A549 (cell line): ENCODE results near the gene GRIA3. TPM values are rescaled to one million over a fixed set of nuclear protein-coding genes. Genes with fewer than 3 reads are reported as not detected.

Experiments
- ATAC-seq, 2 experiments: fragments of 200-7000 bp in 1 of 2; fragments of >200 bp in 1 of 2; cut with Nextera tagmentation in 1 of 2; cut with Tn5 transposase in 1 of 2; 3 replicates each; pipeline versions ENCODE4 v1.8.0 to v1.9.1; 2018 to 2020; ENCODE audit warnings: mild to moderate bottlenecking in 1 of 2, moderate library complexity in 1 of 2
- CTCF ChIA-PET: fragments of 300-600 bp; sonication (Branson Sonifier 250); formaldehyde crosslinking; extraction: SDS; loops from one replicate; lab custom pipeline; 2021; ENCODE audit warnings: antibody characterized with exemption, inconsistent platforms; lab: Yijun Ruan, JAX
- POLR2A ChIA-PET: fragments of 350-600 bp; formaldehyde crosslinking; extraction: SDS; loops from one replicate; lab custom pipeline; 2021; ENCODE audit warnings: antibody characterized with exemption, inconsistent platforms; lab: Yijun Ruan, JAX
- DNase-seq, 2 experiments: peaks; one replicate each; pipeline versions ENCODE4 v3.0.0 to v3.0.0-alpha.2; 2011 to 2016; ENCODE audit warnings: low read depth in 1 of 2, low spot score in 1 of 2
- FAIRE-seq: peaks from 2 replicates; lab custom pipeline; 2011; peaks lifted over from hg19 to GRCh38; lab: Jason Lieb, UNC
- H3K27ac ChIP-seq, 2 experiments: fragments of >200 bp; sonication (Bioruptor Twin); formaldehyde crosslinking; 3 replicates each; pipeline ENCODE4 v1.5.1; 2016 to 2017
- H3K4me1 ChIP-seq: fragments of >200 bp; sonication (Bioruptor Twin); formaldehyde crosslinking; 3 replicates; pipeline ENCODE4 v1.6.1; 2016
- H3K4me2 ChIP-seq: fragments of >200 bp; sonication (Bioruptor Twin); formaldehyde crosslinking; 3 replicates; pipeline ENCODE4 v1.6.1; 2016
- H3K4me3 ChIP-seq: fragments of >200 bp; sonication (Bioruptor Twin); formaldehyde crosslinking; 3 replicates; pipeline ENCODE4 v1.5.1; 2016
- H3K9me3 ChIP-seq: fragments of >200 bp; sonication (Bioruptor Twin); formaldehyde crosslinking; 3 replicates; pipeline ENCODE4 v1.6.1; 2016
- CEBPB ChIP-seq, 2 experiments: fragments of >200 bp in 1 of 2; sonication (Bioruptor Twin) in 1 of 2; formaldehyde crosslinking in 1 of 2; IDR thresholded peaks; 2 replicates each; pipeline ENCODE4 v1.6.1; 2012 to 2016
- EHF ChIP-seq: fragments of 250-450 bp; sonication (Bioruptor Pico); IDR thresholded peaks from 2 replicates; pipeline ENCODE4 v1.5.0; 2020; ENCODE audit warnings: mild to moderate bottlenecking
- EHMT2 ChIP-seq: fragments of 200-600 bp; sonication (generic); IDR thresholded peaks from 2 replicates; pipeline ENCODE4 v1.6.1; 2016; ENCODE audit warnings: antibody characterized with exemption, low read depth, mild to moderate bottlenecking, moderate library complexity
- ELK1 ChIP-seq: fragments of 150-350 bp; IDR thresholded peaks from 2 replicates; pipeline ENCODE4 v1.6.1; 2014; ENCODE audit warnings: low read depth, mild to moderate bottlenecking, low read length
- EP300 ChIP-seq, 2 experiments: fragments of >200 bp; sonication (Bioruptor Twin); formaldehyde crosslinking; IDR thresholded peaks; 2 replicates in 1 of 2; 3 replicates in 1 of 2; pipeline ENCODE4 v1.6.1; 2016 to 2017
- FOXS1 ChIP-seq: fragments of 250-450 bp; sonication (Bioruptor Pico); IDR thresholded peaks from 2 replicates; pipeline ENCODE4 v1.5.0; 2020; ENCODE audit warnings: mild to moderate bottlenecking, moderate library complexity
- GATA3 ChIP-seq: IDR thresholded peaks from 2 replicates; pipeline ENCODE4 v1.6.1; 2012; ENCODE audit warnings: borderline replicate concordance
- HES2 ChIP-seq: fragments of >200 bp; sonication (Bioruptor Twin); formaldehyde crosslinking; IDR thresholded peaks from 2 replicates; pipeline ENCODE4 v1.6.1; 2016
- HMGXB4 ChIP-seq: fragments of 250-450 bp; sonication (Bioruptor Pico); IDR thresholded peaks from 2 replicates; pipeline ENCODE4 v1.5.0; 2021; ENCODE audit warnings: mild to moderate bottlenecking, moderate library complexity, borderline replicate concordance
- KDM1A ChIP-seq: fragments of 200-600 bp; sonication (generic); IDR thresholded peaks from 2 replicates; pipeline ENCODE4 v1.6.1; 2016; ENCODE audit warnings: low read depth, mild to moderate bottlenecking
- KDM5A ChIP-seq: fragments of 200-600 bp; sonication (generic); IDR thresholded peaks from 2 replicates; pipeline ENCODE4 v1.6.1; 2016; ENCODE audit warnings: antibody characterized with exemption, mild to moderate bottlenecking
- MAZ ChIP-seq: fragments of 150-350 bp; IDR thresholded peaks from 2 replicates; pipeline ENCODE4 v1.6.1; 2014; ENCODE audit warnings: antibody characterized with exemption, low read depth, low read length, borderline replicate concordance
- NFE2L2 ChIP-seq: fragments of 150-350 bp; conservative IDR thresholded peaks from 2 replicates; pipeline ENCODE4 v1.6.1; 2014; ENCODE audit warnings: low read length
- NR3C1 ChIP-seq: fragments of >200 bp; sonication (Bioruptor Twin); formaldehyde crosslinking; IDR thresholded peaks from 3 replicates; pipeline ENCODE4 v1.6.1; 2017
- RAD21 ChIP-seq, 2 experiments: fragments of >200 bp in 1 of 2; sonication (Bioruptor Twin) in 1 of 2; formaldehyde crosslinking in 1 of 2; IDR thresholded peaks in 1 of 2; conservative IDR thresholded peaks in 1 of 2; 2 replicates in 1 of 2; 3 replicates in 1 of 2; pipeline ENCODE4 v1.6.1; 2012 to 2018; ENCODE audit warnings: inconsistent platforms in 1 of 2
- SMC3 ChIP-seq: fragments of >200 bp; sonication (Bioruptor Twin); formaldehyde crosslinking; IDR thresholded peaks from 3 replicates; pipeline ENCODE4 v1.6.1; 2018; ENCODE audit warnings: inconsistent platforms
- SREBF2 ChIP-seq: fragments of 450-650 bp; IDR thresholded peaks from 2 replicates; pipeline ENCODE4 v1.6.1; 2014; ENCODE audit warnings: mild to moderate bottlenecking, moderate library complexity
- ZC3H11A ChIP-seq: fragments of 450-650 bp; IDR thresholded peaks from 2 replicates; pipeline ENCODE4 v1.6.1; 2014; ENCODE audit warnings: antibody characterized with exemption, mild to moderate bottlenecking
- ZFP36 ChIP-seq: fragments of 450-650 bp; IDR thresholded peaks from 2 replicates; pipeline ENCODE4 v1.6.1; 2014; ENCODE audit warnings: borderline replicate concordance; ENCODE audit not compliant: partially characterized antibody
- WGBS: methylation state at CpG from one replicate; pipeline ENCODE4 v1.1.6; 2017; ENCODE audit errors: missing lambda C conversion rate; 5-methylcytosine and 5-hydroxymethylcytosine counted together
- polyA plus RNA-seq, 4 experiments: library from polyadenylated mRNA; depleted of rRNA in 3 of 4; stranded (reverse); fragments of >200 nt; fragmentation: RNase III in 1 of 4; extraction: RNeasy Plus Mini Kit Qiagen cat#74134 plus additional on column Dnase treatment in 1 of 4; gene quantifications; 2 replicates in 3 of 4; 3 replicates in 1 of 4; pipeline ENCODE4 v1.2.3, GENCODE V29; 2011 to 2017
- TF ChIP-seq, protein P1 (sequence below): fragments of >200 bp; sonication (Bioruptor Twin); formaldehyde crosslinking; IDR thresholded peaks from 3 replicates; pipeline ENCODE4 v1.5.1; 2016
- TF ChIP-seq, protein P2 (sequence below): IDR thresholded peaks from 2 replicates; pipeline ENCODE4 v1.6.1; 2012; ENCODE audit warnings: low read depth, borderline replicate concordance

Gene GRIA3
- polyA plus RNA-seq, 2 of the 4 experiments (the other 2 are of a cell fraction), result not detected

GRCh38 chrX:123172869-123173268 is 11.2 kb upstream of the GRIA3 start (continued):
- no peak for TF ChIP-seq HMGXB4 (CRISPR knock-in tag)

DNA sequence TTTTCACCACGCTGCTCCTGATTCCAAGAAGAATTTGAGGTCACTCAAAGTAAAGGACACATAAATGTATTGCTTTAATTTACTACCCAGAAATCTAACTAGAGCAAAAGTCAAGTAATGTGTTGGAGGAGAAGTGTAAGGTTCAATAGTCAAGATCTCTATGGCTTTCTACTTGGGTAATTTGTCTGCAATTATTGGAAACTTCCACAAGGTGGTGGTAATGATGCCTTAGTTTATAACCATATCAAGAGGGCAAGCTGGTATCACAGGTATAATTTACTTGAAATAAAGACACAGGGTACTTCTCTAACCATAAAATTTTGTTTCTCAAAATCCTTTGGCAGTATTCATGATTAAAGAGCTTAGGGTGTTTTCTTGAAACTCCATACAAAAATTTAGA is 10.2 kb upstream of the GRIA3 start:
- ChIA-PET POLR2A (no interaction called here), CTCF (interaction anchor here (1.1 kb wide), 1 partner anchor 248 kb away, joined by 3 read pairs; no protein-coding TSS in a partner anchor)
- Histone ChIP-seq H3K9me3 (no peaks in the 10 kb centered on the region), H3K4me3 (no peak overlapping the region), H3K4me1 (peaks cover 11% of the 10 kb centered on the region; the same call in 2 of the 3 replicates), H3K4me2 (no peak overlapping the region), H3K27ac (no peak overlapping the region)
- 42% methylated on average over 1 of the region's 1 CpG for WGBS
- peak in 1 of 2 experiments; percentile 32 for DNase-seq
- TF ChIP-seq RAD21 (conservative IDR thresholded peaks at IDR 0.05 in 1 of 2, IDR thresholded peaks at IDR 0.05 in 1 of 2) (peak in 1 of 2 experiments; percentile 32; a peak in 1 of 5 replicates), ELK1 (no peak), ZFP36 (no peak), SREBF2 (no peak)
- TF ChIP-seq, protein P1, sequence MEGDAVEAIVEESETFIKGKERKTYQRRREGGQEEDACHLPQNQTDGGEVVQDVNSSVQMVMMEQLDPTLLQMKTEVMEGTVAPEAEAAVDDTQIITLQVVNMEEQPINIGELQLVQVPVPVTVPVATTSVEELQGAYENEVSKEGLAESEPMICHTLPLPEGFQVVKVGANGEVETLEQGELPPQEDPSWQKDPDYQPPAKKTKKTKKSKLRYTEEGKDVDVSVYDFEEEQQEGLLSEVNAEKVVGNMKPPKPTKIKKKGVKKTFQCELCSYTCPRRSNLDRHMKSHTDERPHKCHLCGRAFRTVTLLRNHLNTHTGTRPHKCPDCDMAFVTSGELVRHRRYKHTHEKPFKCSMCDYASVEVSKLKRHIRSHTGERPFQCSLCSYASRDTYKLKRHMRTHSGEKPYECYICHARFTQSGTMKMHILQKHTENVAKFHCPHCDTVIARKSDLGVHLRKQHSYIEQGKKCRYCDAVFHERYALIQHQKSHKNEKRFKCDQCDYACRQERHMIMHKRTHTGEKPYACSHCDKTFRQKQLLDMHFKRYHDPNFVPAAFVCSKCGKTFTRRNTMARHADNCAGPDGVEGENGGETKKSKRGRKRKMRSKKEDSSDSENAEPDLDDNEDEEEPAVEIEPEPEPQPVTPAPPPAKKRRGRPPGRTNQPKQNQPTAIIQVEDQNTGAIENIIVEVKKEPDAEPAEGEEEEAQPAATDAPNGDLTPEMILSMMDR, result peak; percentile 19; the same call in 1 of the 3 replicates
- peak in 1 of 2 experiments; percentile 70; a peak in 3 of 6 replicates for ATAC-seq
- FAIRE-seq, result peak; percentile 97

GRCh38 chrX:123175366-123176122 is 8.5 kb upstream of the GRIA3 start:
- POLR2A ChIA-PET, result no interaction called here
- CTCF ChIA-PET, result interaction anchor here (0.9 to 1.0 kb wide), 2 partner anchors 24 to 64 kb away, joined by 3 to 5 read pairs; no protein-coding TSS in a partner anchor
- Histone ChIP-seq H3K4me1 (no peaks in the 10 kb centered on the region), H3K9me3 (no peaks in the 10 kb centered on the region), H3K27ac (no peak overlapping the region), H3K4me2 (no peak overlapping the region), H3K4me3 (no peak overlapping the region)
- FAIRE-seq, result no peak
- no peak for DNase-seq
- TF ChIP-seq ZFP36 (no peak), ZC3H11A (no peak), HES2 (no peak), SMC3 (no peak), EP300 (IDR thresholded peaks at IDR 0.05) (no peak)
- ATAC-seq, result no peak

DNA sequence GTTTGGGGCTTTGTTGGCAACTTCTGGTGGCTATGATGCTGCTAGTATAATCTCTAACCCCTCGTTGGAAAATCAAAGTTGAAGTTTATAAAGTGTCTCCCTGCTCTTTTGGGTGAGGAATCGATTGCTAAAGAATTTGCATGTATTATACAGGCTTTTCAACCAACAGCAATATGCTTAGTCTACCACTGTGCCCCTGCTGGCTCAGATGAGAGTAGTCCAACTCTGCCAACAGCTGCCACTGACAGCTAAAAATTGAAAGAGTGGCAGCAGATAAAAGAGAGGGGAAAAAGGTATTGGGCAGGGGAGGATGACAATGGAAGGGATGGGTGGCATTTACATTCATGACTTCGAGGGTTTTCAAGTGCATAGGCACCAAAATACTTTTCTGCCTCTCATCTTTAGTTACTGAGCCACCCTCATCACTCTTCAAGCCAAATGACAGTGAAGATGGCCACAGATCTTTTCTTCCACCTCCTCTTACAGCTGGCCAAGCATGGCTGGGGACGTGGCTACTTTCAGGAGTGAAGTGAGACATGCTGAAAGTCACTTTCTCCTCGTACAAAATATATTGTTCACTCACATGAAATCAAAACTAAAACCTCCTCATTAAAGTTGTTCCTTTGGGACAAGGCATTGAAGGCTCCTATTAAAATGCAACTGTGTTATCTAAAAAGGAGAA is 2.7 kb upstream of the GRIA3 start:
- FAIRE-seq (no peak), DNase-seq (no peak), ATAC-seq (no peak)
- Histone ChIP-seq H3K27ac (no peak overlapping the region), H3K4me1 (no peaks in the 10 kb centered on the region), H3K4me2 (no peak overlapping the region), H3K9me3 (no peaks in the 10 kb centered on the region), H3K4me3 (no peak overlapping the region)
- ChIA-PET CTCF (interaction anchor here (0.9 kb wide), 1 partner anchor 13 kb away, joined by 3 read pairs; no protein-coding TSS in a partner anchor), POLR2A (no interaction called here)
- 5% methylated on average over 5 of the region's 5 CpGs for WGBS
- TF ChIP-seq NFE2L2 (no peak), FOXS1 (CRISPR knock-in tag) (no peak), NR3C1 (no peak), EHMT2 (no peak), KDM5A (no peak), CEBPB (IDR thresholded peaks at IDR 0.05) (no peak), ZFP36 (no peak), GATA3 (no peak), MAZ (no peak), HES2 (no peak), KDM1A (no peak), EHF (no peak)
- TF ChIP-seq, protein P2, sequence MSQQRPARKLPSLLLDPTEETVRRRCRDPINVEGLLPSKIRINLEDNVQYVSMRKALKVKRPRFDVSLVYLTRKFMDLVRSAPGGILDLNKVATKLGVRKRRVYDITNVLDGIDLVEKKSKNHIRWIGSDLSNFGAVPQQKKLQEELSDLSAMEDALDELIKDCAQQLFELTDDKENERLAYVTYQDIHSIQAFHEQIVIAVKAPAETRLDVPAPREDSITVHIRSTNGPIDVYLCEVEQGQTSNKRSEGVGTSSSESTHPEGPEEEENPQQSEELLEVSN, result no peak
